Heart left ventricle (tissue), 13 donors: ENCODE data around the gene ZNF512B.

ENCODE experiments used
- POLR2A ChIP-seq, 2 donors: fragments of 450-650 bp; IDR thresholded peaks; one replicate each; pipeline ENCODE4 v1.6.1; 2017; ENCODE audit warnings: antibody characterized with exemption in 2 of 2, mild to moderate bottlenecking in 2 of 2, moderate library complexity in 2 of 2
- TF ChIP-seq, protein P1 (sequence below), 12 donors: fragments of 200-600 bp; sonication (generic) in 4 of 12; IDR thresholded peaks; one replicate each; pipeline versions ENCODE4 v1.5.0 to v1.8.0; 2018 to 2022; ENCODE audit warnings: antibody characterized with exemption in 12 of 12, mild to moderate bottlenecking in 5 of 12
- donor health status: ischemic (EF 13 %, LVEDD 7.1; RV severe dilation, severe dysfunction).
- donor health status: DM: no; HTN: yes; CAD: no.
- donor health status: DM: no; HTN: no; CAD: no.
- donor health status: ischemic (EF 25% LVEDD 6.9; RV normal size, moderate dysfunction).
- donor health status: ischemic (EF 25% LVEDD 5.7; RV mildly dilated, moderate dysfunction).
- donor health status: ischemic (EF 35%, LVEDD 5.7; RV mildly dilated, moderate dysfunction).
- donor health status: nonischemic (EF 11% LVEDD 7.7; RV severe dilation, severe dysfunction).
- donor health status: DM: yes; HTN: yes; CAD: no.
- donor health status: PGD.
- donor health status: ischemic (EF 29% LVEDD 5.4; RV normal size, mild dysfunction).
- donor health status: nonischemic (EF 23%, LVEDD 6.1; RV moderate dilation, normal function).

DNA sequence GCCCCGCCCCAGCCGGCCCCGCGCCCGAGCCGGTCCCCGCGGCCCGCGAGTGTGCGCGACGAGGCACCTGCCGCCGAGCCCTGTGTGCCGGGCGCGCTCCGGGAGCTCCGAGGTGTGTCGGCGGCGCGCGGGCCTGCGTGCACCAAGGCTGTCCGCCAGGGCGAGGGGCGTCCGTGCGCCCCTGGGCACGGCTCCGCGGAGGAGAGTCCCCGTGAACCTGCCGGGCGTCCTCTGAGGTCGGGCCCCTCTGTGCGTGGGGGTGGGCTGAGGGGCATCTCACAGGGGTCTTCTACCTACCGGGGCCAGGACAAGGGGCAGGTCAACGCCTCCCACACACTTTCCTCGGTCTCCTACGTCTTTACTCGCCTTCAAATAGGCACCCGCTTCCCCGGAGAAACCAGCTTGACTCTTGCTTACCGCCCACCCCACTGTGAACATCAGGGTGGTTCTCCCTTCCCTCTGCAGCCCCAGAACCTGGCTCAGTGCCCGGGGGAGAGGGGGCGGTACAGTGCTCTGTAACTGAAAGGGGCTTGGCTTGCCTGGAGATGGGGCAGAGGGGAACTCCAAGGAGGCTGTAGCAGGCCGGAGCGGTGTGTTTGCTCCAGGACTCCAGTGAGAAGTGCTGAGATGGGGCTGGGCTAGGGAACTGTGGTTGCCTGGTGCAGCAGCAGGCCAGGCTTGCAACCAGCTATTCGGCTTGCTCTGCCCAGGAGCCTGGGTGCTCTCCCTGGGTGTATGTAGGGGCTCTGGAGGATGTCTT is 10.0 kb upstream of the ZNF512B start, which contains the start of gene SAMD10:
- TF ChIP-seq, protein P1, sequence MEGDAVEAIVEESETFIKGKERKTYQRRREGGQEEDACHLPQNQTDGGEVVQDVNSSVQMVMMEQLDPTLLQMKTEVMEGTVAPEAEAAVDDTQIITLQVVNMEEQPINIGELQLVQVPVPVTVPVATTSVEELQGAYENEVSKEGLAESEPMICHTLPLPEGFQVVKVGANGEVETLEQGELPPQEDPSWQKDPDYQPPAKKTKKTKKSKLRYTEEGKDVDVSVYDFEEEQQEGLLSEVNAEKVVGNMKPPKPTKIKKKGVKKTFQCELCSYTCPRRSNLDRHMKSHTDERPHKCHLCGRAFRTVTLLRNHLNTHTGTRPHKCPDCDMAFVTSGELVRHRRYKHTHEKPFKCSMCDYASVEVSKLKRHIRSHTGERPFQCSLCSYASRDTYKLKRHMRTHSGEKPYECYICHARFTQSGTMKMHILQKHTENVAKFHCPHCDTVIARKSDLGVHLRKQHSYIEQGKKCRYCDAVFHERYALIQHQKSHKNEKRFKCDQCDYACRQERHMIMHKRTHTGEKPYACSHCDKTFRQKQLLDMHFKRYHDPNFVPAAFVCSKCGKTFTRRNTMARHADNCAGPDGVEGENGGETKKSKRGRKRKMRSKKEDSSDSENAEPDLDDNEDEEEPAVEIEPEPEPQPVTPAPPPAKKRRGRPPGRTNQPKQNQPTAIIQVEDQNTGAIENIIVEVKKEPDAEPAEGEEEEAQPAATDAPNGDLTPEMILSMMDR (IDR thresholded peaks at IDR 0.05): peak in 1 of 12 donors; percentile 17
- no peak for TF ChIP-seq POLR2A (IDR thresholded peaks at IDR 0.05)
